ENCODE results near the gene EPB42. TPM values are rescaled to one million over a fixed set of nuclear protein-coding genes. Genes with fewer than 3 reads are reported as not detected.

Gene EPB42
- total RNA-seq, 1 experiment from 2014 or later: not detected

DNA sequence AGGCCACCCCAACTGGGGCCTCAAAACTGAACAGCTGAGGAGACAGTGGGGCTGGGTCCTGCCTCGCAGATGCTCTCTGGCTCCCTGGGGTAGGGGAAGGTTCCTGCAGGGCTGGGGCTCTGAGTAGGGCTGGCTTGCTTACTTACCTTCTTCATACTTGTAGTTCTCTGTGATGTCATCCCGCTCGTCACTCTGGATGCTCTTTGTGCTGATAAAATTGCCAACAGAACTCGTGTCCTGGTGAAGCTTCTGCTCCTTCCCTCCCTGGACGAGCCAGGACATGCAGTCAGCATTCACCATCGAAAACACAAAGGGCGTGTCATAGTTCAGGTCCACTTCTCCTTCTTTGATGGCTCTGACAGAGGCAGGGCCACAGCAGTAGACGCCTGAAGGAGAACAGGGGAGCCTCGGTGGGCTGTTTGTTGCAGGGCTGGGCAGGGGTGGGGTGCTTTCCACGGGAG, 17.9 kb upstream of the EPB42 start (continued):
- TF ChIP-seq, protein P1, sequence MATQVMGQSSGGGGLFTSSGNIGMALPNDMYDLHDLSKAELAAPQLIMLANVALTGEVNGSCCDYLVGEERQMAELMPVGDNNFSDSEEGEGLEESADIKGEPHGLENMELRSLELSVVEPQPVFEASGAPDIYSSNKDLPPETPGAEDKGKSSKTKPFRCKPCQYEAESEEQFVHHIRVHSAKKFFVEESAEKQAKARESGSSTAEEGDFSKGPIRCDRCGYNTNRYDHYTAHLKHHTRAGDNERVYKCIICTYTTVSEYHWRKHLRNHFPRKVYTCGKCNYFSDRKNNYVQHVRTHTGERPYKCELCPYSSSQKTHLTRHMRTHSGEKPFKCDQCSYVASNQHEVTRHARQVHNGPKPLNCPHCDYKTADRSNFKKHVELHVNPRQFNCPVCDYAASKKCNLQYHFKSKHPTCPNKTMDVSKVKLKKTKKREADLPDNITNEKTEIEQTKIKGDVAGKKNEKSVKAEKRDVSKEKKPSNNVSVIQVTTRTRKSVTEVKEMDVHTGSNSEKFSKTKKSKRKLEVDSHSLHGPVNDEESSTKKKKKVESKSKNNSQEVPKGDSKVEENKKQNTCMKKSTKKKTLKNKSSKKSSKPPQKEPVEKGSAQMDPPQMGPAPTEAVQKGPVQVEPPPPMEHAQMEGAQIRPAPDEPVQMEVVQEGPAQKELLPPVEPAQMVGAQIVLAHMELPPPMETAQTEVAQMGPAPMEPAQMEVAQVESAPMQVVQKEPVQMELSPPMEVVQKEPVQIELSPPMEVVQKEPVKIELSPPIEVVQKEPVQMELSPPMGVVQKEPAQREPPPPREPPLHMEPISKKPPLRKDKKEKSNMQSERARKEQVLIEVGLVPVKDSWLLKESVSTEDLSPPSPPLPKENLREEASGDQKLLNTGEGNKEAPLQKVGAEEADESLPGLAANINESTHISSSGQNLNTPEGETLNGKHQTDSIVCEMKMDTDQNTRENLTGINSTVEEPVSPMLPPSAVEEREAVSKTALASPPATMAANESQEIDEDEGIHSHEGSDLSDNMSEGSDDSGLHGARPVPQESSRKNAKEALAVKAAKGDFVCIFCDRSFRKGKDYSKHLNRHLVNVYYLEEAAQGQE (IDR thresholded peaks at IDR 0.05; ENCODE audit: low read depth): no peak
- TF ChIP-seq SIN3A (IDR thresholded peaks at IDR 0.05; ENCODE audit: low read depth) (no peak), ELF1 (IDR thresholded peaks at IDR 0.05; ENCODE audit: borderline replicate concordance, low read depth) (no peak)

DNA sequence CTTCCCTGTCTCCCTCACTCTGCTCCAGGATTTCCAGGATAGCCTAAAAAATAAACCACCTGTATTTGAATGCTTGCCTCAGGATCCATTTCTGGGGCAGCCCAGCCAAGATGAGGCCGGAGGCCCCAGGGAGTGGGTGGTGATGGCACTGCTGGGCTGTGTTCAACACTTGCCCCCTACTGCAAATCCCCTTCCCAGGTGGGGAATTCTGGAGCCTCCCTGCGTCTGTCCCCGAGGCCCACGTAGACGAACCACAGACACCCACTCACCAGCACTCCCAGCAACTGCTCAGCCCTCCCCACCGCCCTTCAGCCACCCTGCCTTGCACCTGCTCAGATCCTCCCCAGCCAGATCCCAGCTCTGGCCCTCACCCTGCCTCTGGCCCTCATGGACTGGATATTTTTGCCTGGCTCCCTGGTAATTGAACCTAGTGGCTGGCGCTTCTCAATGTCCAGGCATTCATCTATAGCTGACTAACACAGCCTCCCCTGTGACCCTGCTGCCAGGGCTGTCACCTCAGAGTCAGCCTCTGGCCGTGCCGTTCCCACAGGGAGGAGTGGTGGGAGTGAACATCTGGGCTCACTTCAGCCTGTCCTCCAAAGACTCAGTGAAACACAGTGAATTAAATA, 17.1 kb upstream of the EPB42 start:
- no peaks in the 10 kb centered on the region for H4K20me1 ChIP-seq (ENCODE audit: insufficient read depth)
- H3K36me3 ChIP-seq (ENCODE audit: control insufficient read depth in 1 of 2, insufficient read depth in 2 of 2, low read length in 2 of 2): no peaks in the 10 kb centered on the region
- no peak overlapping the region for H3K4me2 ChIP-seq (ENCODE audit: low read length)
- H3K27ac ChIP-seq (ENCODE audit: low read depth, low read length): no peak overlapping the region
- intact Hi-C loops (cut with micrococcal nuclease): no loop called here
- CTCF ChIA-PET: interaction anchor here (1.9 kb wide), 1 partner anchor 13 kb away, joined by 4 read pairs; no protein-coding TSS in a partner anchor
- POLR2A ChIA-PET: no interaction called here
- no TSS peak for BruUV-seq (replicated peaks)
- no peaks in the 10 kb centered on the region for H3K79me2 ChIP-seq (ENCODE audit: insufficient read depth, low read length)
- no peaks in the 10 kb centered on the region for H3K4me1 ChIP-seq (ENCODE audit: control insufficient read depth in 1 of 2, insufficient read depth in 2 of 2, low read length in 2 of 2)
- H3K4me3 ChIP-seq (replicated peaks in 1 of 2; ENCODE audit: low read depth in 1 of 2, low read length in 2 of 2): no peak overlapping the region
- no peaks in the 10 kb centered on the region for H3K9me2 ChIP-seq (ENCODE audit: insufficient read depth)
- RAD21 ChIA-PET (ENCODE audit: low non-redundant PET in 1 of 2, low total read pairs in 2 of 2, uncharacterized antibody in 2 of 2, unreplicated experiment in 2 of 2): no interaction called here
- DNase-seq (ENCODE audit: low read depth, low spot score) (no peak), ATAC-seq (no peak)
- H3K27me3 ChIP-seq (ENCODE audit: insufficient read depth, low read length): no peaks in the 10 kb centered on the region
- no peaks in the 10 kb centered on the region for H3K9me3 ChIP-seq (ENCODE audit: control insufficient read depth in 1 of 2, insufficient read depth in 1 of 2, low read depth in 1 of 2, low read length in 2 of 2)
- H3K9ac ChIP-seq (ENCODE audit: low read length): no peak overlapping the region
- H2AFZ ChIP-seq (ENCODE audit: low read depth, low read length, poor library complexity, severe bottlenecking): no peak overlapping the region
- TF ChIP-seq CEBPB (IDR thresholded peaks at IDR 0.05; ENCODE audit: low read depth) (no peak), ZNF274 (IDR thresholded peaks at IDR 0.05; ENCODE audit: low read depth, low read length) (no peak), CBX3 (IDR thresholded peaks at IDR 0.05; ENCODE audit: low read depth) (no peak), ZFX (IDR thresholded peaks at IDR 0.05) (no peak), POLR2A (IDR thresholded peaks at IDR 0.05; ENCODE audit: borderline replicate concordance, extremely low read depth, insufficient read depth, insufficient read length) (no peak), EGR1 (IDR thresholded peaks at IDR 0.05; ENCODE audit: low read depth) (no peak), RAD21 (IDR thresholded peaks at IDR 0.05; ENCODE audit: low read depth) (no peak), ELF1 (IDR thresholded peaks at IDR 0.05; ENCODE audit: borderline replicate concordance, low read depth) (no peak), TCF7L2 (IDR thresholded peaks at IDR 0.05; ENCODE audit: borderline replicate concordance, extremely low read depth, insufficient read depth, insufficient read length) (no peak), EZH2phosphoT487 (IDR thresholded peaks at IDR 0.05; ENCODE audit: borderline replicate concordance) (no peak), SIN3A (IDR thresholded peaks at IDR 0.05; ENCODE audit: low read depth) (no peak), YY1 (IDR thresholded peaks at IDR 0.05; ENCODE audit: extremely low read depth, insufficient replicate concordance, low read depth, low read length) (no peak), SP1 (IDR thresholded peaks at IDR 0.05; ENCODE audit: low read depth) (no peak), JUND (IDR thresholded peaks at IDR 0.05) (no peak)
- TF ChIP-seq, protein P2, sequence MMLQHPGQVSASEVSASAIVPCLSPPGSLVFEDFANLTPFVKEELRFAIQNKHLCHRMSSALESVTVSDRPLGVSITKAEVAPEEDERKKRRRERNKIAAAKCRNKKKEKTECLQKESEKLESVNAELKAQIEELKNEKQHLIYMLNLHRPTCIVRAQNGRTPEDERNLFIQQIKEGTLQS (IDR thresholded peaks at IDR 0.05): no peak
- TF ChIP-seq, protein P3, sequence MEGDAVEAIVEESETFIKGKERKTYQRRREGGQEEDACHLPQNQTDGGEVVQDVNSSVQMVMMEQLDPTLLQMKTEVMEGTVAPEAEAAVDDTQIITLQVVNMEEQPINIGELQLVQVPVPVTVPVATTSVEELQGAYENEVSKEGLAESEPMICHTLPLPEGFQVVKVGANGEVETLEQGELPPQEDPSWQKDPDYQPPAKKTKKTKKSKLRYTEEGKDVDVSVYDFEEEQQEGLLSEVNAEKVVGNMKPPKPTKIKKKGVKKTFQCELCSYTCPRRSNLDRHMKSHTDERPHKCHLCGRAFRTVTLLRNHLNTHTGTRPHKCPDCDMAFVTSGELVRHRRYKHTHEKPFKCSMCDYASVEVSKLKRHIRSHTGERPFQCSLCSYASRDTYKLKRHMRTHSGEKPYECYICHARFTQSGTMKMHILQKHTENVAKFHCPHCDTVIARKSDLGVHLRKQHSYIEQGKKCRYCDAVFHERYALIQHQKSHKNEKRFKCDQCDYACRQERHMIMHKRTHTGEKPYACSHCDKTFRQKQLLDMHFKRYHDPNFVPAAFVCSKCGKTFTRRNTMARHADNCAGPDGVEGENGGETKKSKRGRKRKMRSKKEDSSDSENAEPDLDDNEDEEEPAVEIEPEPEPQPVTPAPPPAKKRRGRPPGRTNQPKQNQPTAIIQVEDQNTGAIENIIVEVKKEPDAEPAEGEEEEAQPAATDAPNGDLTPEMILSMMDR (IDR thresholded peaks at IDR 0.05 in 2 of 3, conservative IDR thresholded peaks at IDR 0.05 in 1 of 3; ENCODE audit: borderline replicate concordance in 1 of 3, insufficient read depth in 1 of 3, low read depth in 2 of 3, low read length in 2 of 3): no peak
- TF ChIP-seq, protein P4, sequence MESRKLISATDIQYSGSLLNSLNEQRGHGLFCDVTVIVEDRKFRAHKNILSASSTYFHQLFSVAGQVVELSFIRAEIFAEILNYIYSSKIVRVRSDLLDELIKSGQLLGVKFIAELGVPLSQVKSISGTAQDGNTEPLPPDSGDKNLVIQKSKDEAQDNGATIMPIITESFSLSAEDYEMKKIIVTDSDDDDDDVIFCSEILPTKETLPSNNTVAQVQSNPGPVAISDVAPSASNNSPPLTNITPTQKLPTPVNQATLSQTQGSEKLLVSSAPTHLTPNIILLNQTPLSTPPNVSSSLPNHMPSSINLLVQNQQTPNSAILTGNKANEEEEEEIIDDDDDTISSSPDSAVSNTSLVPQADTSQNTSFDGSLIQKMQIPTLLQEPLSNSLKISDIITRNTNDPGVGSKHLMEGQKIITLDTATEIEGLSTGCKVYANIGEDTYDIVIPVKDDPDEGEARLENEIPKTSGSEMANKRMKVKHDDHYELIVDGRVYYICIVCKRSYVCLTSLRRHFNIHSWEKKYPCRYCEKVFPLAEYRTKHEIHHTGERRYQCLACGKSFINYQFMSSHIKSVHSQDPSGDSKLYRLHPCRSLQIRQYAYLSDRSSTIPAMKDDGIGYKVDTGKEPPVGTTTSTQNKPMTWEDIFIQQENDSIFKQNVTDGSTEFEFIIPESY (IDR thresholded peaks at IDR 0.05; ENCODE audit: extremely low read depth, insufficient replicate concordance, low read length): no peak

Data from HCT116 (cell line).